Fibroblast of skin of left quadriceps (primary cell): ENCODE results near the gene SYNGR3.

Source experiments
- DNase-seq, 2 experiments: peaks; one replicate each; pipeline ENCODE4 v3.0.0-alpha.2; 2013; ENCODE audit warnings: low read depth in 2 of 2

The SYNGR3 gene

DNA sequence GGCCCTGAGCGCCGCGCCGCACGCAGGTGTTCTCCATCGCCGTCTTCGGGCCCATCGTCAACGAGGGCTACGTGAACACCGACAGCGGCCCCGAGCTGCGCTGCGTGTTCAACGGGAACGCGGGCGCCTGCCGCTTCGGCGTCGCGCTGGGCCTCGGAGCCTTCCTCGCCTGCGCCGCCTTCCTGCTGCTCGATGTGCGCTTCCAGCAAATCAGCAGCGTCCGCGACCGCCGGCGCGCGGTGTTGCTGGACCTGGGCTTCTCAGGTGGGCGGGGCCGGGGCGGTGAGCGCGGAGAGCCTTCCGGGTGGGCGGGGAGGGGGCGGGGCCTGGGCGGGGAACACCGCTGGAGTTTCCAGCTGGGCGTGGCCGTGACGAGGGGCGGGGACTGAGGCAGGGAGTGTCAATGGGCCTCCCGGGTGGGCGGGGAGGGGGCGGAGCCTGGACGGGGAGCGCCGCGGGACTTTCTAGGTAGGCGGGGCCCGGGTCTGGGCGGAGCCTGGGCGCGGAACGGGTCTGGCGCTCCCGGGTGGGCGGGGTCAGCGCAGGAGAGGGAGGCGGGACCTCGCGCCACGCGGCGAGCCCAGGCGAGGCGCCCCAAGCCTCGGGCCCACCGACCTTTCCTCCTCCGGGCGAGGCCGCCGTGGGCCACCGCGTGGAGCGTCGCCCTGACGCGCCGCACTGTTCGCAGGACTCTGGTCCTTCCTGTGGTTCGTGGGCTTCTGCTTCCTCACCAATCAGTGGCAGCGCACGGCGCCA is 2.4 kb downstream of the SYNGR3 start:
- peak; percentile 83 to 85 for DNase-seq

DNA sequence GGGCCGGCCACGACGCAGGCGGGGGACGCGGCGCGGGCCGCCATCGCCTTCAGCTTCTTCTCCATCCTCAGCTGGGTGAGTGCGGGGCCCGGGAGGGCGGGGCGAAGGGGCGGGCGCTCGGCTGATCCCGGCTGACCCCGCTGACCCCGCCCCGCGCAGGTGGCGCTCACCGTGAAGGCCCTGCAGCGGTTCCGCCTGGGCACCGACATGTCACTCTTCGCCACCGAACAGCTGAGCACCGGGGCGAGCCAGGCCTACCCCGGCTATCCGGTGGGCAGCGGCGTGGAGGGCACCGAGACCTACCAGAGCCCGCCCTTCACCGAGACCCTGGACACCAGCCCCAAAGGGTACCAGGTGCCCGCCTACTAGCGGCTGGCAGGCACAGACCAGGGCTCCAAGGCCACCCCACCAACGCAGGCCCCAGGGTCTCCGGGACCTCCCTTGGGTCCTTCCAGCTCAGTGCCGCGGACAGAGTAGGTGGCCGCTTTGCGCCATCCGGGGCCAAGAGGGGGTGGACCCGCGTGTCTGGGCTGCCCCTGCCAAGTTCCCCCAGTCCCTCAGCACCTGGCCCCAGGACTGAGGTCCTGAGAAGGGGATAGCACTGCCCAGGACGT is 3.0 kb downstream of the SYNGR3 start:
- DNase-seq = no peak

DNA sequence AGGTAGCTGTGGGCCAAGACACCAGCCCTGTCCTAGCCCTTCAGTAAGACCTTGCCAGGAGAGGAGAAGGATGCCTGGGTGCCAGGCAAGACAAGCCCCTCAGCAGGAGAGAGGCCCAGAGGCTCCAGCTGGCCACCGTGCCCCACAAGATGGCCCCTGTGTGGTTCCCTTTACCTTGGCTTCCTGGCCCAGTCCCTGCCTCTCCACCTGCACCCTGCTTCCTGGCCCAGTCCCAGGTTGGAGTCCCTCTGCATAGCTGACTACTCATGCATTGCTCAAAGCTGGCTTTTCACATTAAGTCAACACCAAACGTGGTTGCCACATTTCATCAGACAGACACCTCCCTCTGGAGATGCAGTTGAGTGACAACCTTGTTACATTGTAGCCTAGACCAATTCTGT is 4.0 kb downstream of the SYNGR3 start:
- no peak for DNase-seq

DNA sequence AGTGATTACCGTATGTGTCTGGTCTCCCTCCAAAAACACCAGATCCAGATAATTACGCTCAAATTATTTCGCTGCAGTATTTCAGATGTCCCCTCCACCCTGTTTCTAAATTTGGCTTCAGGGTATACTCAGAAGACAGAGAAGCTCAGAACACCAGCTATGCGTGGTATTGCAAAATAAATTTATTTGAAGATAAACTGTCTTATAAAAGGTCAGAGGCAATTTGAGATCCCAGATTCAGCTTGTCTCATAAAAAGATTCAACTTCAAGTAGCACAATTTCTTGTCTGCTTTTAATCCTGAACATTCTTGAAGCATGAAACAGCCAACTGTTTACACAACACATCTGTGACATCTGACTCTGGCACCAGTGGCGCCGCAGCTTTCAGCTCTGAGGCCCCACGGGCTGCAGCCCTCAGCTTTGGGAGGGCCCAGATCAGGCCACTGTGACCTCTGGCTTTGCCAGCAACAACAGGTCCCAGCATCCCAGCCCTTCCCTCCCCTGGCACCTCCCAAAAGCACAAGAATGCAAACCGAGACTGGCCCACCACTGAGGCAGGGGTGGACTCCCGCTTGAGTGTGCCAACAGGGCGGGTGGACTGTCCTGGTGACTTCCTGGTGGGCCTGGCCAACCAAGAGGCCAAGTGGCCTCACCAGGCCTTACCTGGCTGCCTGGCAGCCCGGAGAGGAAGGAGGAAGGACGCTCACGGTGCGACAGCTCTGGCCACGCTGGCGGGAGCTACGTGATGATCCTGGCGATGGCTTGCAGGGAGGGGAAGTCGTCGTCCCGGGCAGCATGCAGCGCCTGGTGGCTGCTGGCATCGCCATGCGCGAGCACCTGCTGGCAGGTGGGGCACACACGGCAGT is 8.0 kb downstream of the SYNGR3 start:
- DNase-seq = no peak

DNA sequence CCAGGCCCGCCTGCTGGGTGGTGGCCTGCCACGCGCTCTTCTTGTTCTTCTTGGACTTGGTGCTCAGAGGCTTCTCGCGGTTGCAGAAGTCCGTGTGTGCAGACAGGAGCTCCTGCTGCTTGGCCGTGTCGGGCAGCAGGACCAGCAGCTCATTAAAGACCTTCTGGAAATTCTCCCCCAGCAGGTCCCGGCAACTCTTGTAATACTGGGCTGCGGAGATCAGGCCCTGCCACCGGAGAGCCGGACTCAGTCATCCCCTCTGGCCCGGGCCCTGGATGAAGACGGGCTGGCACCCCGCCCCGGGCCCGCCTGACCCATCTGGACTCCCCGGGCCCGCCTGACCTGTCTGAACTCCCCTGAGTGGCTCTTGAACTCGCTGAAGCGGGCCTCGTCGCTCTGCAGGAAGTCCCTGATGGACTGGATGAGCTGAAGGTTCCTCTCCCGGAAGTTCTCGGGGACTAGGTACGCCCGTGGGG is 8.6 kb downstream of the SYNGR3 start:
- no peak for DNase-seq

DNA sequence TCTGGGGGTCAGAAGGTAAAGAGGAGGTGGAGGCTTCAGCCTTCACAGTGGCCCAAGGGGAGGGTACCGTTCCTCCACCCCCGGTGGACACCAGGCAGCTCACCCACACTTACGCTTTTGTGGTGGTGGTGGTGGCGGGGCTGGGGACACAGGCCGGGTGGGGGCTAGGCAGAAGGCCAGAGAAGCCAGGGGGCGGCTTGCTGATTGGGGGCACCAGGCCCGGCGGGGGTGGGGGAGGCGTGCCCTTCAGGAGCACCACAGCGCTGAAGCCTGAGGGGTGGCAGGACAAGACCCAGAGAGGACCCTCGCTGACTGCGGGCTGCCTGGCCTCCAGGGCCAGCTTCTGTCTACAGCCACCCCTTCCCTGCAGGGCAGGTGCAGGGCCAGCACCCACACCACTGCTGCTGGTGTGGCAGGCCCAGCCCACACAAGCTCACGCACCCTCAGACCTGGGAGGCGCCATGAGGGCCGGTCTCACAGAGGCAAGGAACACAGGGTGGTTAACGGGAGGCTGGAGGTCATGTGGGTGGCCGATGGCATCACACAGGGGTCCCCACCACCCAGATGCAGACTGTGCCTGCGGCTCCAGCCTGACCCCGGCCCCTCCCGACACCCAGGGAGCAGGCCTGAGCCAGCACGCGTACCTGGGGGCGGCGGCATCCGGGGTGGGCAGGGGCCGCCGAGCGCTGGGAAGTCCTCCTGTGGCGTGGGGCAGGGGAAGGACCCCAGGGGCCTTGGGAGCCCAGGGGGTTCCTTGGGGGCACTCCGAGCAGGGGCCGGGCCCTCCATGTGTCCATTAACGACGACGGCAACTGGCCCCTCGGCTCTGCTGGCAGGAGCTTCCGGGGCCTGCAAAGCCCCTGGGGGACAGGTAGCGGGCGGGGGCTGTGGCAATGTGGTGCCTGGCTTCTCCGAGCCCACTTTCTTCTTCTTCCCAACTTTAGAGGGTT is 9.4 kb downstream of the SYNGR3 start:
- DNase-seq = no peak

DNA sequence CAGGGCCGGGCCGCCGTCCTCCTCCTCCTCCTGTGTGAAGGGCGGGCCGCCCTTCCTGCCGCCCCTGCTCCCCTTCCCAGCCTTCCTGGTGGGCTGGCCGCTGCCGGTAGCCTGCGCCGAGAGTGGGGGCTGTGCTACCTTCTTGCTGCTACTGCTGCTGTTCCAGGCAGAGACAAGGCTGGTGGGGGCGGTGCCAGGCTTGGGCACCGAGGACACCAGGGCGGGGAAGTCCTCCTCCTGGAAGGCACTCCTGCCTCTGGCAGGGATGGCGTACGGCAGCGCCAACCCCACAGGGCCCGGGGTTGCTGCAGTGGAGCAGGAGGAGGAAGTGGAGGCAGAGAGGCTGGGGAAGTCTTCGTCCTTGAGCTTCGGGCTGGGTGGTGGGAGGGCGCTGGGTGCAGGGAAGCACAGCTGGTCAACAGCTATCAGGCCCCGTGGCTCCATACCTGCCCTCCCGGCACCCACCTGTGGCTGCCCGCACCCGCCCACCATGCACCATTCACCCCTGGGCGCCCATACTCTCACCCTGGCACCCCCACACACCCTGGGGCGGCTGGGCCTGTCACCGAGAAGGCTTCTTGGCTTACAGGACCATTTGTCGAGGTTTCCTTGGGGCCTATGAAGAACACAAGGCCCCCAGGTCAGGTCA is 10.2 kb downstream of the SYNGR3 start:
- DNase-seq = no peak

DNA sequence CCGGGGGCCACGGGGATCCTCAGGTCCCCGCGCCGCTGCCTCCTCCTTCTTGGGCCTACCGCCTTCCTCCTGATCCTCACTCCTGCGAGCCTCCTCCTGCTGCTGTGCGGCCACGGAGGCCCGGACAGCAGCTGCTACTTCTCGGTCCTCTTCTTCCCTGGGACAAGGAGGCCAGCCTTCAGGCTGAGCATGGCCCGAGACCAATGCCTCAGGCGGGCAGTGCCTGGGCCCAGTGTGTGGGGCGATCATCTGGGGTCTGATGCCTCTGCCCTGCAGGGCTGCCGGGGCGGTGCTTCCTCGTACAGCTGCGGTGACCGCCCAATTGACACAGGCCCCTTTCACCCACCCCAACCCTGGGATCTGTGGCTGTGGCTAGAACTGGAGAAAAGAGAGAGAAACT is 11.3 kb downstream of the SYNGR3 start:
- no peak for DNase-seq

DNA sequence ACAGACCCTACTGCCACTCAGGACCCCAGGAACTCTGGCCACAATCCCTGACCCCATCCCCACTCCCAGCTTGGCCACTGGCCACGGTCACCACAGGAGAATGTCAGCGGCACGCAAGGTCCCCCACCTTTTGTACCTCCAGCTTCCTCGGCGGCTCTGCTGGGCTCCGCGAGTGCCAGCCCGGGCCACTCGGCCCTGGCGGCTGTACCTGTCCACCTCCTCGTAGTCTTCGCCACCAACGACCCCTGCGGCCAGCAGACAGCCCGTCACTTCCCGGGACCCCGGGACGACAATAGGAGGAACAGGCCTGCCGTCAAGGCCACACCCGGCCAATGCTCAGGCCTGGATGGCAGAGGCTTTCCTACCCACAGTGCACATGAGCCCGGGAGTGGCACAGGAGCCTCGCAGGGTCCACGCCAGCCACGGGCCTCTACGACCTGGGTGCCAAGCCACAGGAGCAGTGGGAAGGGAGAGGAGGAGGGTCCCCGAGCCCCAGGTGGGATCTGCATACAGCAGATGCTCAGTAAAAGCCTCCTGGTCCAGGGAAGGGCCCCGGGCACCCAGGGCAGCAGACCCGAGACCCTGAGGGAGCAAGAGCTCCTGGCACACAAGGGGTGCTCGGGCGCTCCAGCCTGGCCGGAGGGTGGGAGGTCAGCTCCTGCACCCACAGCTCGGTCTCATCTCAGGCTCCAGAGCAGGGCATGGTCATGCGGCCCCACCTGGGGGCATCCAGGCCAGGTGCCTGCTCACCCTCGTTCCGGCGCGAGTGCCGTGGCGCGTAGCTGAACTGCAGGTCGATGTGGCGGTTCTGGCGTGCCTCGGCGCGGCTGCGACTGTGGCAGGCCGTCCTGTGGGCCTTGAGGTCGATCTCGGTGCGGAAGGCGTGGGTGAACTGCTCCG is 11.9 kb downstream of the SYNGR3 start:
- no peak for DNase-seq

DNA sequence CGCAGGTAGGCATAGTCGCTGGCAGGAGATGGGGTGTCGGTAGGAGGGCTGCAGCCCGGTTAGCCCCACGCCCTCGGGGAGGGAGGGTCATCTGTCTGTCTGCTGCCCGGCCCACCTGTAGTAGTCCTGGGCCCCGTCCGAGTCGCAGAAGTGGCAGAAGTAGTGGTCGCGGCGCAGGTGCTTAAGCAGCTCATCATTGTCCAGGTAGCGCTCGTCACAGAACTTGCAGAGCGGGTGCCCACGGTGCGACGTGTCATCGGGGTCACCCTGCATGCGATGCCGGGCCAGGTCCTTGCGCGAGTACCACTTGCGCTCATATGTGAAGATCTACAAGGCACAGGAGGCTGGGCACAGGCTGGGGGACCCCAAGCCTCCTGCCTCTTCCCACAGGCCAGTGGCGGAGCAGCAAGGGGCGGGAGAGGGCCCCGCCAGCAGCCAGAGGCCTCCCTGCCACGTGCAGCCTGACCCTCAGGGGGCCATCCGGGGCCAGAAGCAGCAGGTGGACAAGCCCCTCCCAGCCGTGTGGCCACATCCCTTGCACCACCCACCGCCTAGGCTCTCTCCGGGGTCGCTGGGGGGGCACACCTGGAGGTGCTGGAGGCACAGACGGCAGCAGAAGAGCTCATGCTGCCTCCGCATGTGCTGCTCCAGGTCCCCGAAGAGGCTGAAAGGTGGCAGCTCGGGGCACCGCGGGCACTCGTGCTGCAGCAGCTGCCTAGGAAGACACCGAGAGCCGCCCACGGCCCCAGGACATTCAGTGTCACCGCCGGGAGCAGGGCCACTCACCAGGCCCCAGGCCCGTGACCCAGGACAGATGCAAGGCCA is 12.8 kb downstream of the SYNGR3 start:
- no peak for DNase-seq

DNA sequence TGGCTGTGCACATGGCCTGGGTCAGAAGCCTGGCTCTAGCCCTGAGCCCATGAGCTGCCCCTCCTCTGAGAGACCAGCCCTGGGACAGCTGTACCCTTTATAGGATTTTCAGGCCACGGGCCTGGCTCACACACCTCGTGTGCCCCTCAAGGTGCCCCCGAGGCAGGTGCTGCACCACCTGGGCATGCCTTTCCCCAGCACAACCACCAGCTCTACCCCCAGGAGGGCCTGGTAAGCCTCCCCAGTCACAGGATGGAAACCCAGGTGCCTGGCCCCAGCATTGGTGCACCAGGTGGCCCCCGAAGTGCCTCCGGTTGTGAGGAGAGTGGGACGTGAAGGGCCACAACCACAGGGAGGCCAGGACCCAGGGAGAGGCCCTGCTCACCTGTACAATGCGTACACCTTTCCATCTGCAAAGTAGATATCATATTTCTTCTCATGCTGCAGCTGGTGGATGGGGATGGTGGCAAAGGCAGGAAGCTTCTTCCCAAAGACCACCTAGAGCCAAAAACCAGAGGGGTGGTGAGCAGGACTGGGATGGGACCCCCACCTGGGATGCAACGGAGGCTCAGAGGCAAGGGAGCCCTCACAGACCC is 13.6 kb downstream of the SYNGR3 start:
- no peak for DNase-seq

DNA sequence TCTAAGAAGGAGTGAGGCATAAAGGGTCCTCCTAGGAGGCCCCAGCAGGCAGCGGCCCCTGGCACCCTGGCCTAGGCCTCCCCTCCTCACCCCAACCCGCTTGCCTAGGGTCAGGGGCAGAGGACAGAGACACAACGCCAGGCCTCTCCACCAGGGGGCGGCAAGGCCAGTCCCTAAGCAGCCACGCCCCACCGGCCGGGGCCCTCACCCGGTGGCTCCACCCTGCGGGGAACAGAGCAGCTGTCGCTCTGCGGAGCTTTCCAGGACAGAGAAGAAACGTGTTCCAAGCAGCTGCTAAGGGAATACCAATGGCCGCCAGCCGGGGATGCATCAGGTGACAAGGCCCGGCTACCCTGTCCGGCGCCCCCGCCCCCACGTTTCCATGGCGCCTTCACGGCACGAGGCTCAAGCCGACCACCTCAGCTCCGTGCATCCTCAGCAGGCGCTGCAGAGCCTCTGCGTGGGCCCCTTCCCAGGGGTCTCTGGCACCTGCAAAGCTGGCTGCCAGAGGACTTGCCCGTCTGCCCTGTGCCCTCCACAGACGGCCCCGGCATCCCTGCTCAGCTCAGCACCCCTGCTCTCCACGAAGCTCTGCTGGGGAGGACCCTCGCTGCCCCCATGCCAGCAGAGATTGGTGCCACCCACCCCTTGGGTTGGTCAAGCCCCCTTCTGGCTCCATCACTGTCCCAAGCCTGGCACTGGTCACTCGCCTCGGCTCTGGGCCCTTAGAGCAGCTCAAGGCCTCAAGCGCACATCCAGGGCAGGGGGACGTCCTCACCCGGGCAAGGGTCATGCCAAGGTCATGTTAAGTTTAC is 14.3 kb downstream of the SYNGR3 start:
- peak; percentile 39 to 44 for DNase-seq

DNA sequence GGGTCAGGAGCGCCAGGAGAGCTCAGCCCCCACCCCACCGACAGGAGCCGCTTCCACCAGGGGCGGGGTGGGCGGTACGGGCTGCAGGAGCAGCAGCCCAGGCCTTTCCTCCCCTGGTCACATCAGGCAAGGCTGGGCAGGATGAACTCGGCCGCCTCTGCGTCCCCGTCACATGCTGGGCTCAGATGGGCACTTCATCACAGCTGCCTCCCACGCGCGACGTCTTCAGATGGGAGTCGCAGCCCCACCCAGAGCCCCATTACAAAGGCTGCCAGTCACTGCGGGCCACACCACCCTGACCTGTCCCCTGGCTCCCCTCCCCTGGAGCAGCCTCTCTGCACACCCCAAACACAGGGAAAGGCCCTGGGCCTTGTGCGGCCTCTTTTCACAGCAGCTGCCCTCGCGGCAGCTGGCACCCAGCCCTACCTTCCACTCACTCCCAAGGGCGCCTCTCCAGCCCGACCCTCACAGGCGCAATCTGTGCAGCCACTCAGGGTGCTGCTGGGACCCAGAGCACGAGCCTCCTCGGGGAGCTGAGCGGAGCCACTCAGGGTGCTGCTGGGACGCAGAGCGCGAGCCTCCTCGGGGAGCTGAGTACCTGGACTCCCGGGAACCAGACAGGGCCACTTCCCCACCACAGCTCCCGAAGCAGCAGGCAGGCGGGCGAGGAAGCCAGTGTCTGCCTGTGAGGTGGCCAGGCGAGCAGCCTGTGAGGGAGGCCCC is 15.2 kb downstream of the SYNGR3 start:
- DNase-seq = no peak

DNA sequence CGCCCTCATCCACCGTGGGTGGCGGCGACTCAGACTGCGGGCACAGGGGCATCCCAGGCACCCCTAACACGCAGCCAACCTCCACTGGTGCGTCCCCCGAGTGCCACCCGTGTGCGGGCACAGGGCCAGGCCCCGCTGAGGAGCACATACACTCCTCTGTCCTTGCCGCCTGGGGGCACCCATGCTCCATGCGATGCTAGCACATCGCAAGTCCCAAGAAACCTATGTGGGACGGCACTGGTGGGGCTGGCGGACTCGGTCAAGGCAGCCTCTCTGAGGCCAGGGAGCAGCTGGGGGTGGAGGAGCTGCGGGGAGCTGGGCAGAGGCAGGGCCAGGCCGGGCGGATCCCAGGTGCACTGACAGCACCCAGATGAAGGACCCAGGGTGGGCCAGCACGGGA is 15.9 kb downstream of the SYNGR3 start:
- DNase-seq = no peak

DNA sequence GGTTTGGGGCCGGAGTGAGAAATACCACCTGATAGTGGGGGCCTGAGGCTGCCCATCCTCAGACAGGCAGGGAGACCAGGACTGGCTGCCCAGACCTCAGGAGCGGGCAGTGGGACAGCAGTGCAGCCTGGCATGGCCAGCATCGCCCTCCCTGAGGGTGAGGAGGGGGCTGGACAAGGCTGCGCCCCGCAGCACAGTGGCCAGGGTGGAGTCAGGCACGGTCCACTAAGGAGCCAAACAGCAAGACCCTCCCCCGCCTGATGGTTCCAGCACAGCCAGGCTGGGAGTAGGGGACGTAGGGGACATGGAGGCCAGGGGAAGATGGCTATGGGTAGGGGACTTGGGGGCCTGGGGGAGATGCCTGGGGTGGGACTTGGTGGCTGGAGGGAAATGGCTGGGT is 16.5 kb downstream of the SYNGR3 start:
- no peak for DNase-seq

DNA sequence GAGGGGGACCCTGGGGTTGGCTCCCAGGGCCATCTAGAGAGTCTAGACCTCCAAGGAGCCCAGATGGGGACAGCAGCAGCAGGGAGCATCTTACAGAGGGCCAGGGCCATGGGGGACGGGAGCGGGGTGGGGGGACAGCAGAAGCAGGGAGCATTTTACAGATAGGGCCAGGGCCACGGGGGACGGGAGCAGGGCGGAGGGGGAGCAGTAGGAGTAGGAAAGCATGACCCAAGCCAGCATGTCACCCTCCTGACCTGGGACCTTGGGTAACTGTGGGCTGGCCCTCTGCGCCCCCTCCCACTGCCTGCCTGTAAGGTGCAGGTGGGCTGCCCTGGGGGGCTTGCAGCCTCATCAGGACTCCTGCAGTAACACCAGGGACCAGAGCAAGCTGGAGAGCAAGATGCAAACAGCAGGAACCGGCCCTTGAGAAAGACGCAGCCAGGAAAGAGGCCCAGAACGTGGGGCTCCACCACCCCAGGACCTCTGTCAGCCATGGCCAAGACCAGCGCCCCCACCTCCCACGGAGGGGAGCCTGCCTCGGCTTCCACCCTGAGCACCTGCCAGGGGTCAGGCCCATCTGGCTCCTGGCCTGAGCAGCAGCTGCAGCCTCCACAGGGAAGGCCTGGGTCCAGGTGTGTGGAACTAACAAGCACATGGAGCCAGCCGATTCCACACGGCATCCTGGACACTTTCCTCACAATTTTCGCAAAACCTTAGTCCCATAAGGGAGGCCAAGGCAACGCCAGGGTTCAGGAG is 17.5 kb downstream of the SYNGR3 start:
- DNase-seq = no peak
